CD4-positive, alpha-beta T cell treated with Interleukin-17A for 4 hours (primary cell): ENCODE results near the gene MYO15A.

Source experiments
- DNase-seq: peaks from one replicate; pipeline ENCODE4 v3.0.0-alpha.2; 2020; ENCODE audit warnings: mixed read lengths

The MYO15A gene

DNA sequence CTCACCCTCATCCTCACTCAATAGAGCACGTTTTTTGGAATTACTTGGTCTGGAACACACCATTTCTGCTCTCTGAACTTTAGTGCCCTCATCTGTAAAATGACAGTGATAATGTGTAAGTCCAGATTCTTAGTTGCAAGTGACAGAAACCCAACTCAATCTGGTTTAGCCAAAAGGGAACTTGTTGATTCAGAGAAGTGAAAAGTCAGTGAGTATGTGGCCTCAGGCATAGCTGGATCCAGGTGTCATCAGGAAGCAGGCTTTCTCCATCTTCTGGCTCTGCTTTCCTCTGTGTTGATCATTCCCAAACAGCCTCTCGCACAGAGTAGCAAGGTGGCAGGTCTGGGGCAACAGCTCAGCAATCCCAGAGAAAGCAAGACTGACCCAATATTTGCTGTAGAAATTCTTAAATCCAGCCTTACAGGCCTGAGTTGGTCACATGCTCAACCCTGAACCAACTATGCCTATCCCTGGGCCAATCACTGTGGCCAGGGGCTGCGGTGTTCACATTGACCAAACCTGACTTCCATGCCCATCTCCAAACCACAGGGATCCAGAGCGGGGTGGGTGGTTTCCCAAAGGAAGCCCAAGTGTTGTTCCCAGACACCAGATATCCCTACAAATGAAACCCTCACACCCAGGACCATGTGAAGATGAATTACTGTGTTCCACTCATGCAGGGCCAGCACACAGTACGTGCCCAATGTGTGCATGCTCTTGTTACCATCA is 51.7 kb downstream of the MYO15A start:
- DNase-seq: no peak

GRCh38 chr17:18161207-18162145 is 52.9 kb downstream of the MYO15A start:
- no peak for DNase-seq

GRCh38 chr17:18163547-18163946 is 55.0 kb downstream of the MYO15A start:
- no peak for DNase-seq

DNA sequence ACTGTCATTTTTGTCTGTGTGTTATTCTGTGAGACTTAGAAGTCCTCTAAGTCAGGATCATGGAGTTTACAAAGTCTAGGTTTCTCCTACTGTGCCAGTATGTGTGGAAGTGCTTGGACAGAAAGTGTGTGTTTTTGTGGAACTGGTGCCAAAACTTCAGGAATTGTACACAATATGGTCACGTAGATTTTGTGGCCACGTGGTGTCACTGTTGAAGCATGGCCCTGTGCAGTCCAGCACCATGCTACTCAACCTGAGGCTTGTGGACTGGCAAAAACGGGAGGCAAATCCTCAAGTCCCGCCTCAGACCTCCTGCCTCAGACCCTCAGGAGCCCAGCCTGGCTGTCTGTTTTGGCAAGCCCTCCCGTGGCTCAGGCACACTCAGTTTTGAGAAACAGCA is 58.3 kb downstream of the MYO15A start:
- DNase-seq: no peak

GRCh38 chr17:18167421-18167820 is 58.9 kb downstream of the MYO15A start:
- no peak for DNase-seq

- no peak for DNase-seq
These were observed 64.1 kb downstream of the MYO15A start for GRCh38 chr17:18172531-18173278.

DNA sequence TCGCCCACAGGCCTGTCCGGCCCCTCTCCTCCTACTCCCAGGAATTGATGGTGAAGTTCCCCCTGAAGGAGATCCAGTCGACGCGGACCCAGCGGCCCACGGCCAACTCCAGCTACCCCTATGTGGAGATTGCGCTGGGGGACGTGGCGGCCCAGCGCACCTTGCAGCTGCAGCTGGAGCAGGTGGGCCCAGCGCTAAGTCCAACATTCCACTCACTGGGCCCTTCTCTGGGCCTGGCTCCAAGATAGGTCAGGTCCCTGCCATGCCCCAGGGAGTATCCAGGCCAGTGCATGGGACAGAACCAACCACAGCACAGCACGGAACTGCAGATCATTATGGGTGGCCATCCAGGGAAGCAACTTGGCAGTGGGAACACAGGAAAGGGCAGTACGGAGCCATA is 65.2 kb downstream of the MYO15A start:
- no peak for DNase-seq

DNA sequence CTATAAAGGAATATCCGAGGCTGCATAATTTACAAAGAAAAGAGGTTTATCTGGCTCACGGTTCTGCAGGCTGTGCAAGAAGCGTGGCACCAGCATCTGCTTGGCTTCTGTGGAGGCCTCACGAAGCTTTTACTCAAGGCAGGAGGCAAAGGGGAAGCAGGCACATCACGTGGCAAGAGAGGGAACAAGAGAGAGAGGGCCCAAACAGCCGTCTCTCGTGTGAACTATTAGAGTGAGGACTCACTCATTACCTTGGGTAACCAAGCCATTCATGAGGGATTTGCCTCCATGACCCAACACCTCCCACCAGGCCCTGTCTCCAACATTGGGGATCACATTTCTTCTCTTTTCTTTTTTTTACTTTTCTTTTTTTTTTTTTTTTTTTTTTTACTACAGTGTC is 67.6 kb downstream of the MYO15A start:
- DNase-seq: no peak

DNA sequence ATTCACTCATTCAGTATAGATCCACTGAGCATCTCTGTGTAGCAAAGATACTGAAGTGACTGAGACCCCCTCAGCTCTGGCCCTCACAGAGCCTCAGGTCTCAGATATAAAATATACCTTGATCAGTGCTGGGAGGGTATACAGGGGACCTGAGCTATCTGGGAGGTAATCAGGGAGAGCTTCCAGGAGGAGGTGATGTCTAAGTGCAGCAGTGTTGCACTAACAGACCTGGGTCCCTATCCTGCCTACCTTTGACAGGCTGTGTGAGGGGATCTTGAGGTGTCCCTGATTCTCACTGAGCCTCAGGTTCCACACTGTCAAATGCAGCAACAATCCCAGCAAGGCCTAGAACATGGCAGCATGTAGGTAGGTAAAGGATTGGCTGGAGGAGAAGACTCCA is 68.6 kb downstream of the MYO15A start:
- DNase-seq: no peak

GRCh38 chr17:18177722-18178121 is 69.2 kb downstream of the MYO15A start:
- no peak for DNase-seq

GRCh38 chr17:18179196-18179595 is 70.6 kb downstream of the MYO15A start:
- no peak for DNase-seq

GRCh38 chr17:18179804-18180203 is 71.2 kb downstream of the MYO15A start:
- no peak for DNase-seq

- no peak for DNase-seq
These were observed 72.8 kb downstream of the MYO15A start for GRCh38 chr17:18181358-18181757.

GRCh38 chr17:18182110-18182977 is 73.8 kb downstream of the MYO15A start:
- DNase-seq: no peak

DNA sequence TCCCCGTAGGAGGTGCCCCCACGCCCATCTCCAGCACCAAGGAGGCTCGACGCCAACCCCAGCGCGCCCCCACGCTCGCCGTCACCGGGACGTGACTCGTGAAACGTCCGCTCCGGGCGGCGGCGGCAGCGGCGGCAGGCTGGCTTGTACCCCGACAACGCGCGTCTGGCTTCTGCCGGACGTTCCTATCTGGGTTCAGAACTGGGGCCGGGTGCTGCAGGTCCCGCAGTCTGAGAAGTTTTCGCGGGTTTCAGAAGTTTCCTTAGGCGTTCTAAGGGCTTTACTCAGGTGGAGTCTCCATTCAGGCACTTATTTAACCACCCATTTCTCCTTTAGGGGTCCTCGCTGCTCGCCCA is 74.4 kb downstream of the MYO15A start:
- DNase-seq: peak; percentile 89

- DNase-seq: peak; percentile 96
These were observed 75.0 kb downstream of the MYO15A start, which contains the start of gene ALKBH5 for GRCh38 chr17:18183334-18184142. ALKBH5 (plus strand) TSS chr17:18183828; CDS start chr17:18184244, 416 bp downstream.

DNA sequence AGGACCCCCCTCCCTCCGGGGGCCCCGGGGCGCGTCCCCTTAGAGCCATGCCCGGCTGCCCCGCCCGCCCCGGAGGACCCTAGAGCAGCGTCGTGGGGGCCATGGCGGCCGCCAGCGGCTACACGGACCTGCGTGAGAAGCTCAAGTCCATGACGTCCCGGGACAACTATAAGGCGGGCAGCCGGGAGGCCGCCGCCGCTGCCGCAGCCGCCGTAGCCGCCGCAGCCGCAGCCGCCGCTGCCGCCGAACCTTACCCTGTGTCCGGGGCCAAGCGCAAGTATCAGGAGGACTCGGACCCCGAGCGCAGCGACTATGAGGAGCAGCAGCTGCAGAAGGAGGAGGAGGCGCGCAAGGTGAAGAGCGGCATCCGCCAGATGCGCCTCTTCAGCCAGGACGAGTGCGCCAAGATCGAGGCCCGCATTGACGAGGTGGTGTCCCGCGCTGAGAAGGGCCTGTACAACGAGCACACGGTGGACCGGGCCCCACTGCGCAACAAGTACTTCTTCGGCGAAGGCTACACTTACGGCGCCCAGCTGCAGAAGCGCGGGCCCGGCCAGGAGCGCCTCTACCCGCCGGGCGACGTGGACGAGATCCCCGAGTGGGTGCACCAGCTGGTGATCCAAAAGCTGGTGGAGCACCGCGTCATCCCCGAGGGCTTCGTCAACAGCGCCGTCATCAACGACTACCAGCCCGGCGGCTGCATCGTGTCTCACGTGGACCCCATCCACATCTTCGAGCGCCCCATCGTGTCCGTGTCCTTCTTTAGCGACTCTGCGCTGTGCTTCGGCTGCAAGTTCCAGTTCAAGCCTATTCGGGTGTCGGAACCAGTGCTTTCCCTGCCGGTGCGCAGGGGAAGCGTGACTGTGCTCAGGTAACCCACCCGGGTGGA is 75.8 kb downstream of the MYO15A start:
- peak; percentile 74 for DNase-seq

DNA sequence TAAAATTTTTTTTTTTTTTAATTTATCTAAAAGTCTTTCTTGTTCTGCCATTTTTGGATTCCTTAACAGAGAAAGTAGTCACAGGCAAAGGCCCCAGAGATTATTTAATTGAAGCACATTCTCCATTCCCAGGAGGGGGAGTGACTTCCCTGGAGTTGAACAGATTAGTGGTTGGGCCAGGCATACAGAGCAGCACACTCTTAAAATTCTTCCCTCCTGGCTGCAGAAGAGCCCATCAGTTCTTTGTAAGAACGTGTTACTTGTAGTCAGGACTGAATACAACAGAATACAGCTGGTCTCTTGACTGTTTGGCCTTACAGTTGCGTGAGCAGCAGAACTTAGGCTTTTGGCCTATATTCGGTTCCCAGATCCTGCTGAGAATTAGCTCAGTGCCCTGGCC is 76.8 kb downstream of the MYO15A start:
- DNase-seq: no peak

DNA sequence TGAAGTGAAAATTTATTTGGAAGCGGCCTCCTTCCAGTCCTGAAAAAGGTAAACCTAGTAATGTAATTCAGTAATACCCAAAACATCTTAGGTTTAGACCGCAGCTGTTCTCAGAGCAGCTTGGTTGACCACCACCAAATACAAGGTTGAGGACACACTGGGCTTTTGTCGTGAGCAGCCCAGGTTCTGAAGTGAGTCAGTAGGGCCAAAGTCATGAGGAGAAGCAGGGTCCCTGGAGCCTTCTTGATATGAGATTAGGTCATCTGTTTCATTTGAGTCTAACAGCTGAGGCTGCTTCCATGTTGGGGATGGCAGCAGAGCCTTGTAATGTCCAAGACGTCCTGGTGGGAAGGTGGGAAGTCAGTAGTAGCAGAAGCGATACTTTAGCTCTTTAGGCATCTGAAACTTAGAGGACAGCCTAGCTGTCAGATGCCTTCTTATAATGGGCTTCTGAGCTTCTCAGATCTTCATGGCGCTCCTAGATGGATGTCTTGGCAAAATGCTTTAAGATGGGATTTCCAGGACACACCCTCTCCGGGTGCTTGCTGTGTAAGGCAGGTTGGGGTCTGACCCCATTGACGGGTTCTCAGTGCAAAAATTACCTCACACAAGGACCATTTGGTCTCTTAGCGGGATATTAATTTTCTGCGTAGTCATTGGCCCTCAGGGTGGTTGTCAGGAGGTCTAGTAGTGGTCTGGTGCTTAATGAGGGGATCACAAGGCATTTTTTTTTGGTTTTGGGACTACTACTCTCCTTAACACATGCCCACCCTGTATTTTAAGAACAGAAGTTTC is 77.5 kb downstream of the MYO15A start:
- DNase-seq: no peak

DNA sequence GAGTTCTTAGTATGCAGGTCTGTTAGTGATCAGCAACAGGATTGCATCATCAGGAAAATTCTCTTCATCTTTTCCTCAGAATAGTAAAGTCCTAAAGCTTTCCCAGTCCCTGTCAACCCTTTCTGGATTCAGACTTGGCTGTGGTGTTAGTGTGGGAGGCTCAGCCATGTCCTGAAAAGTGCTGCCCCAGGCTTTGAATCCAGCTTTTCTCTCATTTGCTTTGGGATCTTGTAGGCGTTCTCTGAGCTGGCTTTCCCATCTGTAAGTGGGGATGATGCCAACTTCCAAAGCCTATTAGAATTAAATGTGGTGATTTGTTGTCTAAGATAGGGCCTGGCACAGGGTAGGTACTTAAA is 78.0 kb downstream of the MYO15A start:
- DNase-seq: no peak
